Mammary epithelial cell (primary cell): ENCODE data around the gene EYS.

ENCODE experiments used
- EZH2 ChIP-seq: IDR thresholded peaks from 2 replicates; pipeline ENCODE4 v1.6.1; 2012; ENCODE audit warnings: low read length, inconsistent platforms, borderline replicate concordance
- TF ChIP-seq, protein P1 (sequence below), 2 donors: IDR thresholded peaks in 1 of 2; conservative IDR thresholded peaks in 1 of 2; 2 replicates each; pipeline ENCODE4 v1.5.1; 2011 to 2012; ENCODE audit warnings: inconsistent platforms in 2 of 2, low read length in 2 of 2, mild to moderate bottlenecking in 2 of 2, control low read depth in 1 of 2, low read depth in 1 of 2; ENCODE audit not compliant: insufficient read depth in 1 of 2; ENCODE audit errors: extremely low read depth in 1 of 2

DNA sequence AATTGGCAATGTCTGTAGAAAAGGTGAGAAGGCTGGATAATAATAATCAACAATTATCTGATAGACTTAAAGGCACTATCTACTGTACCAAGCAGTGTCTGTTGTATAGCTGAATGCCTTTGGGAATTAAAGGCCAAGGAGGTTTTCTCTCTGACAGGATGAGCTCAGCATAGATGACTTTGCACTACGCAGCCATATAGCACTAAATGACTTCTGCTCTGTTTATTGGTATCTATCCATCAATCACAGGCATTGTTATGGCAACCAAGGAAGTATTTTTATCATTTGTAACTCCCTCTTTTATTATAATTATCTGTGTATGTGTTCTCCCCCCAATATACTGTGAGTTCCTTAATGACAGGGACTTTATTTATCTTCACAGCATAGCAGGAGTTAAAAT lies 1417.1 kb downstream of the EYS start:
- TF ChIP-seq, protein P1, sequence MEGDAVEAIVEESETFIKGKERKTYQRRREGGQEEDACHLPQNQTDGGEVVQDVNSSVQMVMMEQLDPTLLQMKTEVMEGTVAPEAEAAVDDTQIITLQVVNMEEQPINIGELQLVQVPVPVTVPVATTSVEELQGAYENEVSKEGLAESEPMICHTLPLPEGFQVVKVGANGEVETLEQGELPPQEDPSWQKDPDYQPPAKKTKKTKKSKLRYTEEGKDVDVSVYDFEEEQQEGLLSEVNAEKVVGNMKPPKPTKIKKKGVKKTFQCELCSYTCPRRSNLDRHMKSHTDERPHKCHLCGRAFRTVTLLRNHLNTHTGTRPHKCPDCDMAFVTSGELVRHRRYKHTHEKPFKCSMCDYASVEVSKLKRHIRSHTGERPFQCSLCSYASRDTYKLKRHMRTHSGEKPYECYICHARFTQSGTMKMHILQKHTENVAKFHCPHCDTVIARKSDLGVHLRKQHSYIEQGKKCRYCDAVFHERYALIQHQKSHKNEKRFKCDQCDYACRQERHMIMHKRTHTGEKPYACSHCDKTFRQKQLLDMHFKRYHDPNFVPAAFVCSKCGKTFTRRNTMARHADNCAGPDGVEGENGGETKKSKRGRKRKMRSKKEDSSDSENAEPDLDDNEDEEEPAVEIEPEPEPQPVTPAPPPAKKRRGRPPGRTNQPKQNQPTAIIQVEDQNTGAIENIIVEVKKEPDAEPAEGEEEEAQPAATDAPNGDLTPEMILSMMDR (conservative IDR thresholded peaks at IDR 0.05 in 1 of 2, IDR thresholded peaks at IDR 0.05 in 1 of 2; ENCODE audit: extremely low read depth in 1 of 2, insufficient read depth in 1 of 2, low read depth in 1 of 2, low read length in 2 of 2): no peak
- no peak for TF ChIP-seq EZH2
